ENCODE results near the gene MBD6.
A peak's percentile ranks its signal among the peaks of the same experiment; 100 is the strongest.
"Not testable (repeated sequence)": the region's sequence is repeated elsewhere in the genome, so short reads cannot be mapped to it uniquely, and the experiment has no call there.

The MBD6 gene

GRCh38 chr12:57515408-57515933, 7.2 kb upstream of the MBD6 start:
- DNase-seq = no peak

- no peak for DNase-seq
These were observed 6.6 kb upstream of the MBD6 start for GRCh38 chr12:57515934-57516541.

DNA sequence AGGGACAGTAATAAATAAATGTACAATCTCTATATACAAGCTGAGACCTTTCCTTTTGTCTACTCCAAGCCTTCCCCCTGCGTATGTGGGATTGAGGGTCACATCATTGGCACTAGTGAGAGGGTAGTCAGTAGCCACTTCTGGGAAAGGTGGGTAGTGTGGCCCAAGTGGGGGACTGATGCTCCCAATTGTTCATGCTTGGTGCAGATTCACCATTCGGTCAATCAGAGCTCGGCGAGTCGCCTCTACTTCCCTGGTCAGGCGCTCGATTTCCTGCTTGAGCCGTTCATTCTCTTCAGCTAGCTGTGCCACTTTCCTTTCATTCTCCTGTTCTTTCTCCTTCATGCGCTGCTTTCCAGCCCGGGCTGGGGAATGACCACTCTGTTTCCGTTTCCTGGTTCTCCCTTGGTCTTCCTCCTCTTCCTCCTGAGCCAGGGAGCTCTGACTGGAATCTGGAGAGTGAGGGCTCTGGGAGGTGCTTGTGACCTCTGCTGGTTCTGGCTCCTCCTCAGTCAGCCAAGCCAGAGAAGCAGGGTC, 5.9 kb upstream of the MBD6 start:
- DNase-seq = no peak

DNA sequence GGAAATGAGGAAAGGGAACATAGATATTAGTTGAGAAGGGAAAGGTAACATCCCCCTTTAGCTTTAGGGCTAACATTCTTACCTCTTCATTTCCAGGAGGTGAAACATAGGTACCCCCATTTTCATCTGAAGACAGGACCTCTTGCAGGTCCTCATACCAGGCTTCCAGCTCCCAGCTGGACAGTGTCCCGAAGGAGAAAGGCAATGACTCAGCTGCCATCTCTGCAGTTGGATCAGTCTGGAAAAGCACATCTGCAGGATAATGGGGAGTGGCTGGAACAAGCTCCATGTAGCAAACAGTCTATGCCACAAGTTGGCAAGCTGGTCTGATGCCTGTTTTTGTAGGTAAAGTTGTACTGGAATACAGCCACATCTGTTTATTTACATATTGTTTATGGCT, 5.4 kb upstream of the MBD6 start:
- no peak for DNase-seq

- DNase-seq = not testable (repeated sequence)
These were observed 4.9 kb upstream of the MBD6 start for GRCh38 chr12:57517718-57518117.

- no peak for DNase-seq
These were observed 4.3 kb upstream of the MBD6 start for GRCh38 chr12:57518176-57518919.

GRCh38 chr12:57518920-57519795, 3.5 kb upstream of the MBD6 start:
- DNase-seq = no peak

- DNase-seq = no peak
These were observed 2.9 kb upstream of the MBD6 start for GRCh38 chr12:57519796-57520052.

DNA sequence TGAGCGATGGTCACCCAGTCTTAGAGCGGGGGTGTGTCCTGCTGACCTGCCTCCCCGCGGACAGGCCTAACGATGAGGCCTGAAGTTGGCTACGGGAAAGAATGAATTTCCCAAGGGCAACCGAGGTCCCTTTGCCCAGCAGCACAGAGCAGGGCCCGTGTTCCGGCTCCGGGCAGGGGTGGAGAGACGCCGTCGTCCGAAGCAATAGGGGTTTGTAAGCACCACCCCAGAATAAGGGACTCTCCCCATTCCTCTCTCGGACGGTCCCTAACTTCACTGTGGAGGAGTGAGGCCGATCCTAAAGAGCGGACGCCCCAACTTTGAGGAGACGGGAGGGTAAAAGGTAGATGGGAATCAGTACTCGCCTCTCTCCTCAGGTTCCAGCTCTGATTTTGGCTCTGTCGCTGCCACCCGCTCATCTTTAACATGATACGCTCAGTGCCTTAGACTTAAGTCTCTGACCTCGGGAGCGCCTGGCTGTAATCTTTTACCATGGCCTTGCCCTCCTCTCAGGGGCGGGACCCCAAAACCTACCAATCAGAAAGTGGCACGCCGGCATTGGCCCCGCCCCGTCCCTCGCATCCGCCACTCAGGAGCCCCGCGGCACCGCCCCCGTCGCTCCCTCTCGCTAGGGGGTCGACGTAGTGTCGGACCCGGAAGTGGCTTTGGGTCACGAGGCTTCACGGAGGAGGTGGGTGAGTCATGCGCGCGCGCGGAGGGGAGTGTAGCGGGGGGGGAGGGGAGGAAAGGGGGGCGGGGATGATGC, 2.4 kb upstream of the MBD6 start, which contains the start of gene DDIT3:
Gene DDIT3 (minus strand): TSS at position 462 of the 766 bp plus-strand sequence. CDS start 3,108 bp downstream, outside the sequence.
- peak; percentile 99 for DNase-seq

DNA sequence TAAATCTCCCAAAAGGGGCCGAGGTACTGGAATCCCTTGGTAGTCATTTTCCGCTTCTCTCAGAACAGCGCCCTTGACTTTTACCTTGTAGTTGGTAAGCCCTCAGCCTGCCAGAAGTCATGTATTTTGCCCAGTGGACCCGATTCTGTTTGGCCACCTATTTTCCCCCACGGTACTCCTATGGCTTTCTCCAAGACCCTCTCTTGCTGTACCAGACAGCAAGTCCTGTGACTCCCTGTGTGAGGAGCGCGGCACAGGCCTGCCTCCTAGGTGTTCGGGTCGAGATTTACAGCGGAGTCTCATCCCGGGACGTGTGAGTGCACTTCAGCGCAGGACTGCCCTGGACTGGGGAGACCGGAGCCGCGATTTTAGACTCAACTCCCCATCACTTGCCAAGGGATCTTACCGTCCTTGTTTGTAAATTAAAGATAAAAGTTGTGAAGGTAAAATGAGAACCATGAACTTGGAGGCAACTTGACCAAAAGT, 1.1 kb upstream of the MBD6 start:
- DNase-seq = no peak

GRCh38 chr12:57522887-57523705, 472 bp downstream of the MBD6 start:
- DNase-seq = no peak

- no peak for DNase-seq
These were observed 1.3 kb downstream of the MBD6 start for GRCh38 chr12:57523706-57524614.

DNA sequence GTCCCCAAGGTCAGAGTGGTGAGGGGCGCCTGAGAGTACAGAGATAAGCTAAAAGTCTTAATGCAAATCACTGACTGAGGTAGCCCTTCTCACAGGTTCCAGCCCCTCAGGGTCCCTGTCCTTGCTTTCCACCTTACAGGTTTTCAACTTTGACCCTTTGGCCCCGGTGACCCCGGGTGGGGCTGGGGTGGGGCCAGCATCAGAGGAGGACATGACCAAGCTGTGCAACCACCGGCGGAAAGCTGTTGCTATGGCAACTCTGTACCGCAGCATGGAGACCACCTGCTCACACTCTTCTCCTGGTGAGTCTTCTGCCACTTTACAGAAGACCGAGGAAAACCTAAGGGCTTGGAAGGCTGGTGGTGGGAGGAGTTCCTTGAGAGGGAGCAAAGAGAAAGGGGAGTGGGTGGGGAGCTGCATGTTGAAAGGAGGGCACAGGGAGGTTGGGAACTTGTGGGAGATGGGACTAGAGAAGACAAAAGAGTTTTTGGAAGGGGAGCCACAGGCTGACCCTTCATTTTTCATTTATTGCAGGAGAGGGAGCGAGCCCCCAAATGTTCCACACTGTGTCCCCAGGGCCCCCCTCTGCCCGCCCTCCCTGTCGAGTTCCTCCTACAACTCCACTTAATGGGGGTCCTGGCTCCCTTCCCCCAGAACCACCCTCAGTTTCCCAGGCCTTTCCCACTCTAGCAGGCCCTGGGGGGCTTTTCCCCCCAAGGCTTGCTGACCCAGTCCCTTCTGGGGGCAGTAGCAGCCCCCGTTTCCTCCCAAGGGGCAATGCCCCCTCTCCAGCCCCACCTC, 2.4 kb downstream of the MBD6 start:
- no peak for DNase-seq

GRCh38 chr12:57525615-57526383, 3.2 kb downstream of the MBD6 start:
- no peak for DNase-seq

- no peak for DNase-seq
These were observed 4.0 kb downstream of the MBD6 start for GRCh38 chr12:57526477-57527126.

GRCh38 chr12:57527184-57527583, 4.6 kb downstream of the MBD6 start:
- DNase-seq = no peak

DNA sequence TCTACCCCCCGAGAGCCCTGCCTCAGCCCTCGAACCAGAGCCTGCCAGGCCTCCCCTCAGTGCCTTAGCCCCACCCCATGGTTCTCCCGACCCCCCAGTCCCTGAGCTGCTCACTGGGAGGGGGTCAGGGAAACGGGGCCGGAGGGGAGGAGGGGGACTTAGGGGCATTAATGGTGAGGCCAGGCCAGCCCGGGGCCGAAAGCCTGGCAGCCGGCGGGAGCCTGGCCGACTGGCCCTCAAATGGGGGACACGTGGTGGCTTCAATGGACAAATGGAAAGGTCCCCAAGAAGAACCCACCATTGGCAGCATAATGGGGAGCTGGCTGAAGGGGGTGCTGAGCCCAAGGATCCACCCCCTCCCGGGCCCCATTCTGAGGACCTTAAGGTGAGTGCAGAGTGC, 5.6 kb downstream of the MBD6 start:
- no peak for DNase-seq

Data from activated gamma-delta T cell (primary cell).